ENCODE measurements around the gene TTC12.

TTC12 gene

GRCh38 chr11:113324250-113324649, 9.9 kb downstream of the TTC12 start:
- DNase-seq (ENCODE audit: extremely low read depth, low read depth) = no peak
- TF ChIP-seq CTCF (IDR thresholded peaks at IDR 0.05; ENCODE audit: low read depth, low read length) = no peak

- DNase-seq (ENCODE audit: extremely low read depth, low read depth) = no peak
- TF ChIP-seq CTCF (IDR thresholded peaks at IDR 0.05; ENCODE audit: low read depth, low read length) = no peak
Observed at GRCh38 chr11:113329725-113330124, 15.3 kb downstream of the TTC12 start.

DNA sequence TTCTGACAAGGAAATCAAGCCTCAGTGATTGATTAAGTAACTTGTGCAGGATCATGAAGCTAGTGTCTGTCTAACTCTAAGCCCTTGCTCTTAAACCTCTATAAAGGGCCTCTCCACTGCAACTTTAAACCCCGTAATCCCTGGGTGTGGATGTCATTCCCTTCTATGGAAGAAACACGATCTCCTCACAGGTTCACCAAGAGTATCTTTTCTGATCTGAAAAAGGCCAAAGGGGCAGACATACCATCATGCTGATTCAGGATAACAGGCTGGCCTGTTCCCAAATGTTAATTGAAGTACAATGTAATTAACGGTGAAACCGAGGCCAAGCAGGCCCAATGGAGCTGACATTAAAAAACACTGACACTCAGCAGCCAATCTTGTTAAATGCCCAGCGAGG, 17.1 kb downstream of the TTC12 start:
- no peak for DNase-seq (ENCODE audit: extremely low read depth, low read depth)
- TF ChIP-seq CTCF (IDR thresholded peaks at IDR 0.05; ENCODE audit: low read depth, low read length) = no peak

GRCh38 chr11:113332023-113332422, 17.6 kb downstream of the TTC12 start:
- no peak for TF ChIP-seq CTCF (IDR thresholded peaks at IDR 0.05; ENCODE audit: low read depth, low read length)
- no peak for DNase-seq (ENCODE audit: extremely low read depth, low read depth)

DNA sequence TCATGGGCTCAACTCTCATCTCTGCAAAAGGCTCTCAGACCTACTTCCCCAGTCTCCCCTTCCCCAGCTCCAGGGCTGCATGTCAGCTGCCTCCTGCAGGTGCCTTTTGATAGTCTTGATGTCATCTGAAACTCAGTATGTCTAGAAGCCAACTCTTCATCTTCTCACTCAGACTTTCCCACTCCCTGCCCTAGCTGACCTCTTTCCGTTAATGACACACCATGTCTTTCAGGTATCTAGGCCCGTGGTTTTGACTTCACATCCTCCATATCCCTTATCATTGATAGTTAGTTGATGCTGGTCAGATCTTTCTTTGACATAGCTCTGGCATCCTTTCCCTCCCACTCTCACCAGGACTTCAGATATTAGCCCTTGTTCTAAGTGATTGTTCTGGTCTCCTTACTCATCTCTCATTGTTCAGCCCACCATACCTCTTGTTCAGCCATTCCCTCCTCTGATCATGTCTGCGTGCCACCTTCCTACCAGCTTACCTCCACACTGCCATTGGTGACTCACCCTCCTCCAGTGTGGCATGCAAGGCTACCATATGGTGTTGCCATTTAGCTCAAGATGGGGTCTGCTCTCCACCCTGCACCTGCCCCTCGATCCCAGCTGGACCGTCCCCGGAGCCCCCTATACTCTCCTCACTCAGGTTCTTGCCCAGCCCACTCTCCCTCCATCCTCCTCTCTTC, 18.4 kb downstream of the TTC12 start:
- no peak for TF ChIP-seq CTCF (IDR thresholded peaks at IDR 0.05; ENCODE audit: low read depth, low read length)

GRCh38 chr11:113334183-113334582, 19.8 kb downstream of the TTC12 start:
- DNase-seq (ENCODE audit: extremely low read depth, low read depth) = no peak
- no peak for TF ChIP-seq CTCF (IDR thresholded peaks at IDR 0.05; ENCODE audit: low read depth, low read length)

More for the DNA sequence above, 18.4 kb downstream of the TTC12 start:
- DNase-seq (ENCODE audit: extremely low read depth, low read depth) = no peak

- DNase-seq (ENCODE audit: extremely low read depth, low read depth) = no peak
- TF ChIP-seq CTCF (IDR thresholded peaks at IDR 0.05; ENCODE audit: low read depth, low read length) = no peak
Observed at GRCh38 chr11:113338730-113339129, 24.3 kb downstream of the TTC12 start.

All from AG09319 (cell line).